Measurements from ENCODE around the gene BORCS6. TPM values are rescaled to one million over a fixed set of nuclear protein-coding genes. Genes with fewer than 3 reads are reported as not detected.

Gene BORCS6
- total and polyA plus RNA-seq, 2 of the 13 experiments (the other 11 are each of a cell fraction or from before 2014, with no cell fraction given), result 2.0 to 5.1 TPM

- TF ChIP-seq ZSCAN12 (CRISPR knock-in tag; IDR thresholded peaks at IDR 0.05), result no peak
- TF ChIP-seq, protein P1, sequence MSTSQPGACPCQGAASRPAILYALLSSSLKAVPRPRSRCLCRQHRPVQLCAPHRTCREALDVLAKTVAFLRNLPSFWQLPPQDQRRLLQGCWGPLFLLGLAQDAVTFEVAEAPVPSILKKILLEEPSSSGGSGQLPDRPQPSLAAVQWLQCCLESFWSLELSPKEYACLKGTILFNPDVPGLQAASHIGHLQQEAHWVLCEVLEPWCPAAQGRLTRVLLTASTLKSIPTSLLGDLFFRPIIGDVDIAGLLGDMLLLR (CRISPR knock-in tag; IDR thresholded peaks at IDR 0.05), result no peak
- TF ChIP-seq TP53 (CRISPR knock-in tag; conservative IDR thresholded peaks at IDR 0.05), result no peak
- no peak for TF ChIP-seq KLF15 (CRISPR knock-in tag; IDR thresholded peaks at IDR 0.05; ENCODE audit: borderline replicate concordance)
- TF ChIP-seq, protein P2, sequence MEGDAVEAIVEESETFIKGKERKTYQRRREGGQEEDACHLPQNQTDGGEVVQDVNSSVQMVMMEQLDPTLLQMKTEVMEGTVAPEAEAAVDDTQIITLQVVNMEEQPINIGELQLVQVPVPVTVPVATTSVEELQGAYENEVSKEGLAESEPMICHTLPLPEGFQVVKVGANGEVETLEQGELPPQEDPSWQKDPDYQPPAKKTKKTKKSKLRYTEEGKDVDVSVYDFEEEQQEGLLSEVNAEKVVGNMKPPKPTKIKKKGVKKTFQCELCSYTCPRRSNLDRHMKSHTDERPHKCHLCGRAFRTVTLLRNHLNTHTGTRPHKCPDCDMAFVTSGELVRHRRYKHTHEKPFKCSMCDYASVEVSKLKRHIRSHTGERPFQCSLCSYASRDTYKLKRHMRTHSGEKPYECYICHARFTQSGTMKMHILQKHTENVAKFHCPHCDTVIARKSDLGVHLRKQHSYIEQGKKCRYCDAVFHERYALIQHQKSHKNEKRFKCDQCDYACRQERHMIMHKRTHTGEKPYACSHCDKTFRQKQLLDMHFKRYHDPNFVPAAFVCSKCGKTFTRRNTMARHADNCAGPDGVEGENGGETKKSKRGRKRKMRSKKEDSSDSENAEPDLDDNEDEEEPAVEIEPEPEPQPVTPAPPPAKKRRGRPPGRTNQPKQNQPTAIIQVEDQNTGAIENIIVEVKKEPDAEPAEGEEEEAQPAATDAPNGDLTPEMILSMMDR (CRISPR knock-in tag; IDR thresholded peaks at IDR 0.05), result no peak
- TF ChIP-seq HMGXB3 (CRISPR knock-in tag; IDR thresholded peaks at IDR 0.05; ENCODE audit: borderline replicate concordance), result 0 out of 2 replicates have a peak, but pooled peaks have one; percentile 3
- no peak for TF ChIP-seq ZNF292 (CRISPR knock-in tag; IDR thresholded peaks at IDR 0.05; ENCODE audit: borderline replicate concordance, low read depth)
- TF ChIP-seq ZNF850 (CRISPR knock-in tag; conservative IDR thresholded peaks at IDR 0.05), result 0 out of 2 replicates have a peak, but pooled peaks have one; percentile 61
- no peak for TF ChIP-seq HNRNPK (IDR thresholded peaks at IDR 0.05; ENCODE audit: low read depth, low read length, poor library complexity, severe bottlenecking)
- no peak for TF ChIP-seq PPARG (CRISPR knock-in tag; conservative IDR thresholded peaks at IDR 0.05)
- 0 out of 2 replicates have a peak, but pooled peaks have one; percentile 21 for TF ChIP-seq FOXJ3 (CRISPR knock-in tag; IDR thresholded peaks at IDR 0.05; ENCODE audit: borderline replicate concordance)
- TF ChIP-seq HOXA3 (CRISPR knock-in tag; IDR thresholded peaks at IDR 0.05), result no peak
- TF ChIP-seq SRF (IDR thresholded peaks at IDR 0.05; ENCODE audit: low read depth, low read length), result no peak
- no peak for TF ChIP-seq GTF2F1 (IDR thresholded peaks at IDR 0.05; ENCODE audit: low read length)
- TF ChIP-seq ZNF564 (CRISPR knock-in tag; IDR thresholded peaks at IDR 0.05), result no peak
- TF ChIP-seq PRDM10 (CRISPR knock-in tag; IDR thresholded peaks at IDR 0.05; ENCODE audit: low read depth), result no peak
- no peak for TF ChIP-seq ZNF768 (CRISPR knock-in tag; IDR thresholded peaks at IDR 0.05)
- TF ChIP-seq ZNF816 (CRISPR knock-in tag; IDR thresholded peaks at IDR 0.05; ENCODE audit: borderline replicate concordance), result peak; percentile 83; the same call in 1 of the 2 replicates
- TF ChIP-seq KDM2A (CRISPR knock-in tag; IDR thresholded peaks at IDR 0.05; ENCODE audit: borderline replicate concordance, low read depth), result no peak
Observed at GRCh38 chr17:8210761-8211458, 20.9 kb upstream of the BORCS6 start (continued).

Measured in HepG2 (cell line).